Fibroblast of lung (primary cell): ENCODE data around the gene ASIC3. TPM values are rescaled to one million over a fixed set of nuclear protein-coding genes. Genes with fewer than 3 reads are reported as not detected.

ENCODE experiments used
- DNase-seq, 2 donors: peaks; one replicate each; pipeline versions ENCODE4 v3.0.0 to v3.0.0-alpha.2; 2010; ENCODE audit warnings: low read depth in 2 of 2
- H2AFZ ChIP-seq: 2 replicates; pipeline ENCODE4 v1.5.1; 2012; ENCODE audit warnings: low read length, control low read depth, inconsistent platforms
- H3K27ac ChIP-seq: 2 replicates; pipeline ENCODE4 v1.5.1; 2011; ENCODE audit warnings: low read length, control low read depth; ENCODE audit not compliant: insufficient read depth
- H3K27me3 ChIP-seq: 2 replicates; pipeline ENCODE4 v1.5.1; 2011; ENCODE audit warnings: mild to moderate bottlenecking, low read length; ENCODE audit not compliant: control insufficient read depth, insufficient read depth
- H3K36me3 ChIP-seq: 2 replicates; pipeline ENCODE4 v1.5.1; 2011; ENCODE audit warnings: low read length; ENCODE audit not compliant: control insufficient read depth, insufficient read depth
- H3K4me1 ChIP-seq: 2 replicates; pipeline ENCODE4 v1.5.1; 2011; ENCODE audit warnings: low read length; ENCODE audit not compliant: control insufficient read depth, insufficient read depth; ENCODE audit errors: extremely low read depth
- H3K4me2 ChIP-seq: 2 replicates; pipeline ENCODE4 v1.5.1; 2011; ENCODE audit warnings: low read length, control low read depth; ENCODE audit not compliant: insufficient read depth; ENCODE audit errors: extremely low read depth
- H3K4me3 ChIP-seq, 4 experiments: fragments of 200-600 bp in 1 of 4; sonication (generic) in 1 of 4; replicated peaks in 1 of 4; 2 replicates each; pipeline ENCODE4 v1.5.1; 2011 to 2016; ENCODE audit warnings: low read length in 4 of 4, low read depth in 3 of 4, mild to moderate bottlenecking in 3 of 4, control low read depth in 2 of 4, inconsistent platforms in 1 of 4, mixed read lengths in 1 of 4; ENCODE audit not compliant: insufficient read depth in 1 of 4; ENCODE audit errors: control extremely low read depth in 1 of 4
- H3K79me2 ChIP-seq: 2 replicates; pipeline ENCODE4 v1.5.1; 2012; ENCODE audit warnings: mild to moderate bottlenecking, low read length, inconsistent platforms; ENCODE audit not compliant: control insufficient read depth, insufficient read depth
- H3K9ac ChIP-seq: 2 replicates; pipeline ENCODE4 v1.5.1; 2011; ENCODE audit warnings: mild to moderate bottlenecking, low read length, control low read depth; ENCODE audit not compliant: insufficient read depth
- H3K9me3 ChIP-seq: 2 replicates; pipeline ENCODE4 v1.5.1; 2012; ENCODE audit warnings: low read depth, low read length; ENCODE audit not compliant: control insufficient read depth, insufficient read depth
- H4K20me1 ChIP-seq: 2 replicates; pipeline ENCODE4 v1.5.1; 2011; ENCODE audit warnings: low read length; ENCODE audit not compliant: control insufficient read depth, insufficient read depth; ENCODE audit errors: extremely low read depth
- CTCF ChIP-seq, 2 donors: IDR thresholded peaks in 1 of 2; conservative IDR thresholded peaks in 1 of 2; 1 replicate in 1 of 2; 2 replicates in 1 of 2; pipeline ENCODE4 v1.5.1; 2011 to 2012; ENCODE audit warnings: low read length in 2 of 2, control low read depth in 1 of 2, inconsistent platforms in 1 of 2, low read depth in 1 of 2, mild to moderate bottlenecking in 1 of 2
- EZH2 ChIP-seq: IDR thresholded peaks from 2 replicates; pipeline ENCODE4 v1.5.1; 2012; ENCODE audit warnings: low read length, control low read depth, mild to moderate bottlenecking; ENCODE audit errors: missing control alignments
- polyA plus RNA-seq, 2 donors: library from polyadenylated mRNA; depleted of rRNA in 1 of 2; stranded (reverse) in 1 of 2; unstranded in 1 of 2; fragments of >200 nt; gene quantifications; 2 replicates each; pipeline ENCODE4 v1.2.1, GENCODE V29; 2011 to 2012; ENCODE audit warnings: missing spikeins in 1 of 2
- total RNA-seq: library from RNA; depleted of rRNA; stranded (reverse); fragments of >200 nt; gene quantifications from 2 replicates; pipeline ENCODE4 v1.2.1, GENCODE V29; 2014

ASIC3 gene
- total and polyA plus RNA-seq, 2 donors (not counting 1 experiment from before 2014, with no cell fraction given) = 0.07 to 0.17 TPM

- Histone ChIP-seq H3K27me3 (no peaks in the 10 kb centered on the region), H3K4me3 (no peak overlapping the region), H3K36me3 (peaks cover 17% of the 10 kb centered on the region)
Measured at GRCh38 chr7:151032936-151033863, 15.1 kb upstream of the ASIC3 start.

GRCh38 chr7:151033864-151034249 lies 14.5 kb upstream of the ASIC3 start:
- no peak for TF ChIP-seq CTCF (conservative IDR thresholded peaks at IDR 0.05 in 1 of 2, IDR thresholded peaks at IDR 0.05 in 1 of 2; ENCODE audit: low read depth in 1 of 2, low read length in 2 of 2)
- no peak for TF ChIP-seq EZH2
- H4K20me1 ChIP-seq = no peaks in the 10 kb centered on the region
- no peak overlapping the region for H3K4me2 ChIP-seq
- no peaks in the 10 kb centered on the region for H3K9me3 ChIP-seq
- DNase-seq = no peak
- no peak overlapping the region for H3K4me3 ChIP-seq
- no peaks in the 10 kb centered on the region for H3K27me3 ChIP-seq
- H3K79me2 ChIP-seq = peaks cover 2% of the 10 kb centered on the region
- H3K9ac ChIP-seq = no peak overlapping the region
- H3K4me1 ChIP-seq = peaks cover 13% of the 10 kb centered on the region
- H3K27ac ChIP-seq = no peak overlapping the region
- peaks cover 17% of the 10 kb centered on the region for H3K36me3 ChIP-seq
- no peak overlapping the region for H2AFZ ChIP-seq

More at GRCh38 chr7:151032936-151033863, 15.1 kb upstream of the ASIC3 start:
- Histone ChIP-seq H3K27ac (no peak overlapping the region), H3K79me2 (peaks cover 2% of the 10 kb centered on the region), H2AFZ (no peak overlapping the region), H4K20me1 (no peaks in the 10 kb centered on the region), H3K9me3 (no peaks in the 10 kb centered on the region), H3K9ac (no peak overlapping the region), H3K4me1 (peaks cover 6% of the 10 kb centered on the region), H3K4me2 (no peak overlapping the region)
- no peak for DNase-seq
- TF ChIP-seq CTCF (conservative IDR thresholded peaks at IDR 0.05 in 1 of 2, IDR thresholded peaks at IDR 0.05 in 1 of 2; ENCODE audit: low read depth in 1 of 2, low read length in 2 of 2) (no peak), EZH2 (no peak)

GRCh38 chr7:151034312-151035025 lies 13.9 kb upstream of the ASIC3 start:
- no peak overlapping the region for H3K9ac ChIP-seq
- no peak overlapping the region for H3K4me2 ChIP-seq
- H3K27me3 ChIP-seq = no peaks in the 10 kb centered on the region
- H3K79me2 ChIP-seq = no peaks in the 10 kb centered on the region
- H2AFZ ChIP-seq = no peak overlapping the region
- no peaks in the 10 kb centered on the region for H3K9me3 ChIP-seq
- DNase-seq = no peak
- peaks cover 17% of the 10 kb centered on the region for H3K36me3 ChIP-seq
- H3K4me3 ChIP-seq = no peak overlapping the region
- peaks cover 16% of the 10 kb centered on the region for H3K4me1 ChIP-seq
- no peak for TF ChIP-seq EZH2
- TF ChIP-seq CTCF (conservative IDR thresholded peaks at IDR 0.05 in 1 of 2, IDR thresholded peaks at IDR 0.05 in 1 of 2; ENCODE audit: low read depth in 1 of 2, low read length in 2 of 2) = no peak
- no peak overlapping the region for H3K27ac ChIP-seq
- H4K20me1 ChIP-seq = no peaks in the 10 kb centered on the region
